Left lobe of liver (tissue), 2 donors: ENCODE measurements around the gene TNS1. TPM values are rescaled to one million over a fixed set of nuclear protein-coding genes. Genes with fewer than 3 reads are reported as not detected.
A peak's percentile ranks its signal among the peaks of the same experiment; 100 is the strongest.

Experiments
- ATAC-seq: fragments of 200-7000 bp; cut with Tn5 transposase; one replicate; pipeline ENCODE4 v1.9.1; 2020; ENCODE audit warnings: mild to moderate bottlenecking, moderate library complexity
- DNase-seq: peaks from one replicate; pipeline ENCODE4 v3.0.0-alpha.2; 2020; ENCODE audit warnings: low spot score
- total RNA-seq: library from RNA; stranded (reverse); gene quantifications from one replicate; pipeline ENCODE4 v1.2.1, GENCODE V29; 2021
- donor health status: DM: no; HTN: no; CAD: no; lungs with moderate emphysema.
- donor health status: DM: no; HTN: yes; CAD: no.

The TNS1 gene
- total RNA-seq, 1 donor from 2014 or later, result 102 TPM

DNA sequence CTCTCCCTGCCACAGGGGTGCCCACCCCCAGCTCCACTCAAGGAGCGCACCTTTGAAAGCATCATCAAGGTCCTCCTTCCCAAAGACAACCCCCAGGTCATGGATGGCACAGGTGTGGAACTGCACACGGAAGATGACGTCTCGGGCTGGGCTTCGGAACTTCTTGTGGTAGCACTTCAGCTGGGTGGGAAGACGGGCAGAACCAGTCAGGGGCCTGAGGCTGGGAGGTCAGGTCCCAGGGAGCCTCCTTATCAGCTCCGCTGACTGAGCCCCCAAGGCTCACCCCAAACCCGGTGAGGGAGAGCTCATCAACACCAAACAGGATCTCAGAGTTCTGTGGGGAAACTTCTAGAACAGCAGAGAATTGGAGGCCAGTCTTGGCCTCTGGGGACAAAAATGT, 117.8 kb downstream of the TNS1 start:
- ATAC-seq (no peak), DNase-seq (no peak)

DNA sequence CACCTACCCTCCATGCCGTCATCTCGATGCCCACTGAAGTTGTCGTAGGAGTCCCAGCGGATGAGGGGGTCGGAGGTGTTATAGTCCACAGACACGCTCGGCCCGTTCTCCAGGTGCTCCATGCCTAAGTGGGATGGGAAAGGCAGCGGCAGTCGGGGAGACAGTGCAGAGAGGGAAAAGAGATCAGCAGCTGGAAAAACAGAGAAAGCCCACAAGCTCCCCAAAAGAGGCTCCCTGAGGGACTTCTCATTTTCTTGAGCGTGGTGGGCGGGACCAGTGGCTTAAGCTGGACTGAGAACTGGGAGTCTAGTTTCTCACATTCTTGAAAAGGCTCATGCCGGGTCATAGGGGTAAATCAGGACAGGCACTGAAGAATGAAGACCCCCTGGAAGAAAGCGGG, 121.9 kb downstream of the TNS1 start:
- no peak for DNase-seq
- no peak for ATAC-seq

DNA sequence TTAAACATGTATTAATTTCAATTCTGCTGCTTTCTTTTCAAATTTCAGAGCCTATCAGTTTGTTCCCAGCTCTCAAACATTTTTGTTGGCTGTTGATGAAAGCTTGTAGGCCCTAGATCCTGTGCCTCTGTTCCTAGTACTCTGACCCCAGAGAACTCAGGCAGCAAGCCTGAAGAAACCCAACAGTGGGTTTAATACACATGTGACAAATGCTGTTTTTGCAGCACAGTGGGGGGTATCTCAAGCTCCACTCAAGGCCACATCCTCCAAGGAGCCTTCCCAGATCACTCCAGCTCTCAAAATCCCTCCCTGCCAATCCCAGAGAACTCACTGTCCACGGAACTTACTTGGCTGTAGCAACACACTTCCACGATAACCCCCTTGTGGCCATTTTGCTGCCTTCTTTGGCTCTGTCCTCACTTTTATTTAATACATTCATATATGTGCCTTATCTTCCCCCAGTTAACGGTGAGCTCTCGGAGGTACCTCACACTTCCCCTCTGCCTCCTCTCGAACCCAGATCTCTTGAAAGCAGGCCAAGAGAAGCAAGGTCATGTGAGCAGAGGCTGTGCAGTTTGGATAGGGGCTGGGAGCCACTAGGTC, 122.4 kb downstream of the TNS1 start:
- DNase-seq, result no peak
- ATAC-seq, result no peak

DNA sequence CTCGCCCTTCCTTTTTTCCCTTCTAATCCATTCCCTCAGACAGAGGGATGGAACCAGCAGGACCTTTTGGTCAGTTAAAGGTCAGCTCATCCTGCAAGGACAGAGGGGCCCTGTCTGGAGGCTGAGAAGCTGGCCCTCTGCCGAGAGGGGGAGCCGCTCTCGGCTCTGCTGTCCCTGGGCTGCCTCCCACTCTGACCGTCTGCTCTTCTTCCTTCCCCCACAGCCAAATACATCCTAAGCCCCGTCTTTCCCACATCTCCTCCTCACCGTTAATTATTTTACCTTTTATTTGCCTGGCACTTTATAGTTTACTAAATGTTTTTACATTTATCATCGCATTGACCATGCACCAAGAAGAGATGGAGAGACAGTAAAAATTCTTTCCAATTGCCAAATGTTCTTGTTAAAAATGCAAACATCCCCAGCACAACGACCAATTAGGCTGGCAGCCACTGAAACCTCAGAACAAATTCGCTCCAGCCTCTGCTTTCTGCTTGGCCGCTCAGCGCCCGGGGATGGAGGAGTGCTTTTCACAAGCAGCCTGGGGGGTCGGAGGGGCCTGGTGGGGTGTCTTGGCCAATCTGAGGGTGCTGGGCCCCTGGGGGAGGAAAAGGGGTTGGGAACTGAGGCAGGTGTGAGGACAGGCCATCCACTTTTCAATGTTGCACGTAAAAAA, 123.7 kb downstream of the TNS1 start:
- ATAC-seq (peak; percentile 10), DNase-seq (no peak)

DNA sequence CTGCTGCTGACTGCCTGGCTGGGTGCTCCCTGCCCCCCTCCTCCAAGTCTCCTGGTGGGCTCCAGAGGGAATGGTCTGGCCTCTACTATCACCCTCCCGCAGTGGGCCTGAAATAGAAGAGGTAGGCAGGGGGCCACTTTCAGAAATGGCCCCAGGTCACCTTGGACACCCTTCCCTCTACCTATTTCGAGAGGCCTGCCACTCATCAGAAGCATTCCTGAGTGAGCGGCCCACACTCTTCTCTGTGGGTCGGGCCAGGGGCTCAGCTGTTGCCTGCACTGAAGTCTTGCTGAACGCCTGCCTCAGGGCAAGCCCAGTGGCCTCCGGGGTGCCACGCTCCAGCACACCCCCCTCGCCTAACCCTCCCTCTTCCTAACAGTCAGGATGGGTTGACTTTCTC, 124.9 kb downstream of the TNS1 start:
- DNase-seq, result no peak
- peak; percentile 3 for ATAC-seq

DNA sequence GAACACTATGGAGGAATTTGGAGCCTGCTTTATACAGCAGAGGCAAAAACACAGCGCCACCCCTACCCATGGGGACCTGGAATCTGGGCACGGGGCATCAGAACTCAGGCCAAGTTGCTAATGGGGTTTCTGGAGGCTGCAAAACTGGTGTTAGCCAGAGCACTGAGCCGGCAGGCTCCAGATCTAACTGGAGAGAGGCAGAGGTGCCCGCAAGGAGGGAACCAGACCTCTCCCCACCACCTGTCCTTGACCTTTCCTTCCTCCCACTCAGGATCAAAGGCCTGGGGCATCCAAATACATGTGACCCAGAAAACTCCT, 126.6 kb downstream of the TNS1 start:
- DNase-seq, result no peak
- no peak for ATAC-seq

DNA sequence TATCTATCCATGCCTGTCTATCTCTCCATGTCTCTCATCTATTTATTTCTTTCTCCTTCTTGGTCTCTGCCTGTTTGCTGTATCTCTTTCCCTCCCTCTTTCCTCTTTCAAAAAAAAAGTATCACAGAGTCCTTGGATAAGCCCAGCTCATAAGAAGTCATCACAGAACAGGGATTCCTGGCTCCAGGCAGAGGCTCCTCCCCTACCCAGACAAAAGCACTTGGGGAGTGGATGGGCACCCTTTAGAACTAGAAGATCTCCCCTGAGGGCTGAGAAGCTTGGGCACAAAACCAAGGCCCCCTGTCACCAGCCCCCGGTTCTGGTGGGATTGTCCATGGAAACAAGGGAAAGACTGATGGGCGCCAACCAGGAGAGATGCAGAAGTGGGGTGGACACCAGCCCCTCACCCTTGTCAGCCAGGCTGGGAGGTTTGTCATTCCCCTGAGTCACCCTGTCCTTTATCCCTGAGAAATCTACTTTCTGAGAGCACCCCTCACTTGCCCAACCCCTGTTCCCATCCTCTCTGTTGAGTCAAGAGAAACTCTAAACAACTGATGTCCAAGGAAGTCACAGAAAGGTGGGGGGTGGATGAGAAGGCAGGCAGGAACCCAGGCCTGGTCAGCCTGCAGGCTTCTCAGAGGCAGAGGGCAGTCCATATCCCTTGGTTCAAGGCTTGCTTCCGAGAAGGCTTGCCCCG, 127.1 kb downstream of the TNS1 start:
- no peak for ATAC-seq
- DNase-seq, result no peak

DNA sequence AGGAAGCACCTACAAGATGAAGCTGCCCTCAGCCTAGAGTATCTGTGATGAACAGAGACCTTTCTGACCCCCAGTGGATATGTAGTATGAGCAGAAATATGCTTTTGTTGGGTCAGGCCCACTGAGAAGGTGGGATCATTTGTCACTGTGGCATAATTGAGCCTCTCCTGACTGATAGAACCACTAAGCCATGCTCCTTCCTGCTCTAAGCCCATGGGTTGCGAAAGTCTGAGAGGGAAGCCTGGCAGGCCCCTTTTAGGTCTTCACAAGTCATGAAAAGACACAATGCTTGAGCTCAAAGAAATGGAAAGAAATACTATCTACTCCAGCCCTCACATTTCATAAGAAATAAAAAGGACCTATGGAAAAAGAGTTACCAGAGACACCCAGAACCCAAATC, 127.7 kb downstream of the TNS1 start:
- DNase-seq (no peak), ATAC-seq (no peak)

DNA sequence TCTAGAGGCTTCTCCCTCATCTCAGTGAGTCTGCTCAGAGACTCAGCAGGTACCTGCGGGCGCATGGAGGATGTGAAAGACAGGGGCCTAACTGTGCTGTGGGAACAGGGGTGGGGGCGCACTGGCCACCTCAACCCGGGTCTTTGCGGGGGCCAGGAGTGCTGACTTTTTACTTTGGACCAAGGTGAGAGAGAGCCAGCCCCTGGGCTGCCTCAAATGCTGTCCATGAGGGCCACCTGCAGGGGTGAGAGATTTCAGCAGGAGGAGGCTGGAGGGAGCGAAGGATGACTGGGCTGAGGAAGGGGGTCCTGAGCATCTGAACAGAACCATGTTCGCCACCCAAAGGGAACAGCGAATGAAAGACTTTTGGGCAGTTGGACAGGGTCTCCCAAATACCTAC, 129.4 kb downstream of the TNS1 start:
- ATAC-seq (no peak), DNase-seq (no peak)

DNA sequence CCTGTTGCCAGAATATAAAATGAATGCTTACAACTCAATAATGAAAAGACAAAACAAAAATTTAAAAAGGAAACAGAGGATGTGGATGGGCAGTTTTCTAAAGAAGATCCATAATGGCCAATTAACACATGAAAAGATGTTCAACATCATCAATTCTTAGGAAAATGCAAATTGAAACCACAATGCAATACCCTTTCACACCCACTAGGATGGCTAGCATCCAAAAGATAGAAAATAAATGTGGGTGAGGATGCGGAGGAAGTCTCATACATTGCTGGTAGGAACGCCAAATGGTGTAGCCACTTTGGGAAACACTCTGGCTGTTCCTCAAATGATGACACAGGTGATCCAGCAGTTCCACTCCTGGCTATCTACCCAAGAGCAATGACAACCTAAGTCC, 130.5 kb downstream of the TNS1 start:
- no peak for ATAC-seq

DNA sequence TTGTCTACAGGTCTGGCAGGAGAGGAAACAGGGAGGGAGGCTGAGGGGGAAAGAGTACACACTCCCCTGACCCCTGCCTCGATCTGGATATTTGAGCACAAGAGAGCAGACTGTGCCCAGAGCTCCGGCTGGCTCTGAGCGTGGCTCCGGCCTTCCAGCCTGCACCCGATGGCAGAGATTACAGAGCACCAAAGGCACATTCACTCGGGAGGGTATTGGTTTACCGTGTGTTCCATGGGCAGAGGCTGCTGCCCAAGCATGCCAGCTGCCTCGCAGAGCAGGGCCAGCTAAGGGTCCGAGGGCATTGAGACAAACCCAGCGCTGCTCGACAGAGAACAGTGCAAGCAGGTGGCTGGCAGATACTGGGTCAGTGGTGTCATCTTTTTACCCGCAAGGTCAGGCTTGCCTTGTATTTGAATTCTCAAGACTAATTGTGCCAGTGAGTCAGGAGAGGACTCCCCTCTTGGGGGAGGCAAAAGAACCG, 132.2 kb downstream of the TNS1 start:
- DNase-seq, result no peak
- ATAC-seq, result peak; percentile 3

More for the DNA sequence above, 130.5 kb downstream of the TNS1 start:
- DNase-seq, result no peak

DNA sequence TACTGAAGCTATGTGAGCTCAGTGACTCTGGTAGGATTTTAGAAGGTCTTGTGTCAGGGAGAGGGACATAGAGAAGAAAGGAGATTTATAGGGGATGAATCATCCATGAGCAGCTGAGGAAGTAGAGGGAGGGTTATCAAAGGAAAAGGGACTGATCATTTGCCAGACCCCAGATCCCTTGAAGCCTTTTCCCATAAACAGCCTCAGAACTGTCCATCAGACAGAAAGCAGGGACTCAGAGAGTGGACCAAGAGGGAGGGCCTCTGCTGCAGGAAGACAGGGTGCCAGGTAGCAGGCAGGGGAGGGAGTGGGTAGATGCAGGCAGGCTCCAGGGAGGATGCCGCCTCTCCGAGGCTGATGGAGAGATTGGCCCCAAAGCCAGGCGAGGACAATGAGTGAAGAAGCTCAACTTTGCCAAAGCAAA, 133.9 kb downstream of the TNS1 start:
- DNase-seq (no peak), ATAC-seq (no peak)

DNA sequence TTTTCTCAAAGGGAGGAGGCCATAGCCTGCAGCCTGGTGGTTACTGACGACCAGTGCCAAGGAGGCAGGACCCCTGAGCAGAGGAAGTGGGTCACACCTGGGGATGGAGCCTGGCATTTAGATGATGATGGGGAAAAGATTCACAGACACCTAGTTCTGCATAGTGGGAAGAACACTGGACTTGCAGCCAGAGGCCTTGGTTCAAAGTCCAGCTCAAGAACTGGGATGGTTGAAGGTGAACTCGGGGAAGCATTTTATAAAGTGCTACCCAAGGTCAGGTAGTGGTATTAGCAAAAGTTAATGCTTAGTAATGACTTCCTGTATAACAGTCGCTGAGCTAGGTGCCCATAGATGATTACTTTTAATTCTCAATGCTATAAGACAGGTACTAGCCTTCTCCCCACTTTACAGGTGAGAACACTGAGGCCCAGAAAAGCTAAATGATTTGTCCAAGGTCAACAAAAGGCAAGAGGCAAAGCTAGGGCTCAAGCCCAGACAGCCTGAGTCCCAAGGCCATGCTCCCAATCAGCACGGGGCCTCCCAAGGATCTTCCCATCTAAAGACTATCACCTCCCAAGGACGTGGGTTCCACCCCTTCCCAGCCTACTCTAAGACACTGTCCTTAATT, 134.4 kb downstream of the TNS1 start:
- peak; percentile 45 for ATAC-seq
- no peak for DNase-seq

DNA sequence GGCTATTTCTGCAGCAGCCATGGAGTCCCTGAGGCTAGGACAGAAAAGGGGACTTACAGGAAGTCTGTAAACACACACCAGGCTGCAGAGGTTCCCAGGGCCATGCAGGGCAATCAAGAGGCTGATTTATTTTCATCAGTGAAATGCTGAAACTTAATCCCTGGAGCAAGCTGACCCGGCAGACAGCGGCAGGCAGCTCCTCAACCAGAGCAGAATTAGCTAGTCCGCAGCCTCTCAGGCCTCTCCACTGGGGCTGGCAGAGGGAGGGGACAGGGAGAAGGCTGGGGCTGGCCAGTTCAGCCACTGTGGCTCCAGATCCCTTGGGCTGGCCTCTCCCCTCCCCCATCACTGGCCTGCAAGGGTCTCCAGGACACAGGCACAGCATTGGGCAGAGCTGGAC, 136.3 kb downstream of the TNS1 start:
- ATAC-seq (no peak), DNase-seq (no peak)

DNA sequence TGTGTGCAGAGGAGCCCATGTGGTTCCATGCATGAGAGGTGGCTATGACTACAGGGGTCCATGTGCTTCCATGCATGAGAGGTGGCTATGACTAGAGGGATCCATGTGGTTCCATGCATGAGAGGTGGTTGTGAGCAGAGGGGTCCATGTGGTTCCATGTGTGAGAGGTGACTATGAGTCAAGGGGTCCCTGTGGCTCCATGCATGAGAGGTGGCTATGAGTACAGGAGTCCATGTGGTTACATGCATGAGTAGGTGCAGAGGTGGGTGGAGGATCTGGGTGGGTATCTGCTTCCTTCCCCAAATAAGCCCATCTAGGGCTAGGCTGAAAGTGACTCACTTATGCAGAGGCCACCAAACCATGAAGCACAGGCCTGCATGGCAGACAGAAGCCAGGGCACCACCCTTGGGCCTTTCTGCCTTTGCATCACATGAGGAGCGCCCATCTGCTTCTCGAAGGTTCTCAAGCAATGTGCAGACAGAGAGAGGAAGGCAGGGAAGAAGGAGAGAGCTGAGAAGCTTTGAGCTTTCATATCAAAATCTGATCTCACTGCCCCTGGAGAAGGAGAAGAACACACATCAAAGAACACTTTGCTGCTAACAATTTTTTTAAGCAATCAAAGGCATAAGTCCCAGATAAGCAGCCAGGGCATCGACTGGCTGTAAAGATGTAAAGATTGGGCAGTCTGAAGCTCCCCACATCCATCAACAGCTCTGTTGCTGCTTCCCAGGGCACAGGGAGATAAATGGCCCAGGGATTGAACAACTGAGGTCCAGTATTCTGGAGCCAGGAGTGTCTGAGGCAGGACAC, 137.6 kb downstream of the TNS1 start:
- no peak for DNase-seq
- ATAC-seq, result no peak

DNA sequence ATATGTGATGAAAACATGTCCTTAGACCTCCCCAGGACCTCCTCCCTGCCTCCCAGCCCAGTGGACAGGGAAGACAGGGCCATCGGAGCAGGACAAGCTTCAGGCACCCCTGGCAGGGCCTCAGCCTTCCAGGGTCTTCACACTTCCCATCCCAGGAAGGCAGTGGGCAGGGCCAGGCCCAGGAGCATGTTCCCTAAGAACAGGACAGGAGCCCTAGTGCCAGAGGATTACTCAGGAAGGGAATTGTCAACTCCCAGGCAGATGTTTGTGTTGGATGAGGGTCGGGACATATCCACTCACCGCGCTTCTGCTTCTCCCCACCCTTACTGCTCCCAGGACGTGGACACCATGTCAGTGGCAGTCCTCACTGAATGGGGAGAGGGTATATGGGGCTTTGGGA, 138.9 kb downstream of the TNS1 start:
- DNase-seq, result no peak
- ATAC-seq, result no peak

DNA sequence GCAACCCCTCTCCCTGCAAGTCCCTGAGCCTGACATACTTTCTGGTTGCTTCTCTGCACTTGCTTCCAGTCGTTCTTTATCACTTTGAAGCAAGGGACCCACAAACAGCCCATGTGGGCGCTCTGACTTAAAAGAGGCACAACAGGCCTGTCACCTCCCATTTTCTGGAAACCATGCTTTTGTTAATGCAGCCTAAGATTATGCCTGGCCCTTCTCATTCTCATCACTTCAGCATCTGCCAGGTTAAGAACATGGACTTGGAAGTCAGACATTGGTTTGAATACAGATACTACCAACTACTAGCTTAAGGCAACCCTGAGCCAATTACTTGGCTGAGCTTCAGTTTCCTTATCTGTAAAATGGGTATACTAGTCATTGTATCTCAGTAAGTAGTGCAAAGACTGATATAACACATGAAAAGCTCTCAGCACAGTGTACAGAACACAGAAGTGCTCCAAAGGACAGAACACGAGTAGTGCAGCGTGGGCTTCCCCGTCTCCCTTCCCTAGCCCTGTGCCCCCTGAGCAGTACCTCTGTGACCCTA, 141.4 kb downstream of the TNS1 start:
- ATAC-seq, result no peak
- no peak for DNase-seq

DNA sequence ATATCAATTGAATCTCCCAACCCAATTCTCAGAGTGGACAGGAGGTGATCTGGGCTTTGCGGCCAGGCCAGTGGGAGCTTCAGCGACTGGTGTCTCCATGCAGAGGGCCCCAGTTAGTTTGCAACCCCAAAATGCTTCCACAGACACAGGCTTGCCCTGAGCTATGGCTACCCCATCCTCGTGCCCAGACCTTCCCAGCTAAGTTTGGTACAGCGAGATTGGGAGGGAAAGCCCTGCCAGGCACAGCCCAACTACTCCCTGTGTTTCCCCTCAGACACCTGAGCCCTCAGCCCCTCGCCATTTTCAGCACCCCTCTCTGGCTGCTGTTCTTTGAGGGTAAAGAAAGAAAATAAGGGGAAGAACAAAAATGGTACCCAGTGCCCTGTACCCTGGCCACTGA, 142.9 kb downstream of the TNS1 start:
- no peak for ATAC-seq
- no peak for DNase-seq

DNA sequence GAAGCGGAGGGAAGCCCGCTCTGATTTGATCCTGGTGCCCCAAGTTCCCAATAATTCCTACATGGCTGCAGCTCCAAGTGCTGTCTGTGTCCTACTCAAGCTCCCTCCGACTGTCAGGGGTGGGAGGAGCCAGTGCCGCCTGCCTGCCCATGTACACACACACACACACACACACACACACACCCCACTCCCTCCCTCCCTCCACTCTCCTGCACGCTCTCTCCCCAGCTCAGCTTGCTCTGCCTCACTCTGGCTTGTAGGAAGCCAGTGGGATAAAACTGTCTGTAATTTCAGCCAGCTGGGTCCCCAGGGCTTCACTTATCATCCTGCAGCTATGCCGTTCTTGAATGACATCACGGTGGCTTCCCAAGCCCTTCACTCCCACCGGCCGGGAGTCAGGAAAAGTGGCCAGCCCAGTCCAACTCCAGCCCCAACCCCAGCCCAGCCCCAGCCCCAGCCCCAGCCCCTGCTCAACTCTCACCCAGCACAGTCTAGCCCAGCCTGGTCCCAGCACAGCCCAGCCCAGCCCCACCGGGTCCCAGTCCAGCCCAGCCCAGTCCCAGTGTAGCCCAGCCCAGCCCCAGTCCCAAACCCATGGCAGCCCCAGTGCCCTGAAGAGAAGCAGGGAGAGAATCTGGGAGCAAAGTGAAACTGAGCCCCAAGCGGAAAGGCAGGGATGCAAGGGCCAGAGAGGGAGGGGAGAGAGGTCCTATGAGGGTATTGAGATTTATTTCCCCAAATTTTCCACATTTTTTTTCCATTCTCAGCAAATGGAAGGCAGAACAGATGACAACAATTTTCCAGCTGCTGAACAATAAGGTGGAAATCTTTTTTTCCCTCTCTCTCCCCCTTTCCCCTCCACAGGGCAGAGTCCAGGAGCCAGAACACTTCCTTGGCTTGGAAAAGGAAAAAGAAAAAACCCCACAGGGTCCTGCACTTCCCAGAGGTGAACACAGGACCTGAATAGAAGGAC, 144.0 kb downstream of the TNS1 start:
- ATAC-seq, result peak; percentile 53

More for the DNA sequence above, 144.0 kb downstream of the TNS1 start:
- no peak for DNase-seq
